HG02642 (cell line): Measurements from ENCODE around the gene ZNF777.
"Not testable (repeated sequence)": the region's sequence is repeated elsewhere in the genome, so short reads cannot be mapped to it uniquely, and the experiment has no call there.

Experiments used
- ATAC-seq: cut with Tn5 transposase; IDR thresholded peaks from one replicate; pipeline ENCODE4 v1.9.1; 2021; ENCODE audit warnings: mild to moderate bottlenecking; ENCODE audit not compliant: unreplicated experiment, poor library complexity

Gene ZNF777

DNA sequence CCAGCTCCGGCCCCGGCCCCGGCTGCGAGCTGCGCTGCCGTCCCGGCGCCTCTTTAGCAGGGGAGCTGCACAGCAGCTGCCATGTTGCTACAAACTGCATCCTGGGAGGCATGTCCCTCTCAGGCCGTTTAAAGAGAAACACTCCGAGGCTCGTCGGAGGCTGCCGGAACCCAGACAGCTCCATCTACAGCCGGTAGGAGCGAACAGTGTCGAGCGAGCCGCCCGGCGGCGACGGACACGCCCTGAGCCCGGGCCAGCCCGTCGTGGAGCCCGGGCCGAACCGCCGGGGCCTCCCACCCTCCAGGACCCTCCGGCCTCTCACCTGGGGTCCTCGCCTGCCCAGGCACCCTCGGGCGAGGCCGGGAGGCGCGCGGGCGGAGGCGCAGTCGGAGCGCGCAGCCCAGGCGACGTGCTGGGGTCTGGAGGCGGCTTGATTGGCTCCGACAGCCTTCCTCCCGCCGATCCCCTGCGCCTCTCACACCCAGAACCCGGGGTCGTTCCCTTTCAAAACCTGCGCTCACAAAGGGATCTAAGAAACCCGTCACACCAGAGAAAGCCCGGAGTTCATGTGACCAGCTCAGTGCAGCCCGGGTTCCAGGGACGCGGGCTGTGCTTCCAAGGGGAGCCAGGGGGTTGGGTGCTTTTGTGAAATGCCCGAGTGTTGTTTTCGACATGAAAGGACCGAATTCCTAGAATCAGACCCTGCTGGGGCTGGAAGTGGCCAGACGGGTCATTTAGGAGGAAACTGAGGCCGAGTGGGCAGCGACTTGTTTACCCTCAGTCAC, at the start of gene ZNF777:
ZNF777 (minus strand) TSS at position 570 of the 785 bp plus-strand sequence. CDS start 5,040 bp downstream, outside the sequence.
- ATAC-seq = peak; percentile 95

DNA sequence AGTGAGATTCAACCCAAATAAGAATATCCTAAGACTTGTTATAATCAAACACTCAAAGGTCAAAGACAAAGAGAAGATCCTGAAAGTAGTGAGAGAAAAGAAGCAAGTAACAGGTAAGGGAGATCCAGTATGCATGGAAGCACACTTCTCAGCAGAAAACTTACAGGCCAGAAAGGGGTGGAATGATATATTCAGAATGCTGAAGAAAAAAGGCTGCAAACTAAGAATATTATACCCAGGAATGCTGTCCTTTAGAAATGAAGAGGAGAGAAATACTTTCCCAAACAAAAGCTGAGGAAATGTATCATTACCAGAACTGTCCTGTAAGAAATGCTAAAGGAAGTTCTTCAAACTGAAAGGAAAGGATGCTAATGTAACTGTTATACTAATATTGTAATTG, 49.4 kb upstream of the ZNF777 start:
- no peak for ATAC-seq

DNA sequence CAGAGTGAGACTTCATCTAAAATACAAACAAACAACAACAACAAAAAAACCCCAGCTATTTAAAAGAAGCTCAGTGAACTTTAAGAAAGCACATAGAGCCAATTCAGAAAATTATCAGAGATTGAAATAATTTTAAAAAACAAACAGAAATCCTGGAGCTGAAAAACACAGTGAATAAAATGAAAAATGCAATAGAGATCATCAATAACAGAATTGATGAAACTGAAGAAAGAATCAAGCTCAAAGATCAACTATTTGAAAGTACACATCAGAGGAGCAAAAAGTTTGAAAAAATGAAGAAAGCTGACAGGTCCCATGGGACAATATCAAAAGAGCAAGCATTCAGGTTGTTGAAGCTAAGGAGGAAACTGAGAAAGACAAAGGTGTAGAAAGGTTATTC, 48.9 kb upstream of the ZNF777 start:
- no peak for ATAC-seq

DNA sequence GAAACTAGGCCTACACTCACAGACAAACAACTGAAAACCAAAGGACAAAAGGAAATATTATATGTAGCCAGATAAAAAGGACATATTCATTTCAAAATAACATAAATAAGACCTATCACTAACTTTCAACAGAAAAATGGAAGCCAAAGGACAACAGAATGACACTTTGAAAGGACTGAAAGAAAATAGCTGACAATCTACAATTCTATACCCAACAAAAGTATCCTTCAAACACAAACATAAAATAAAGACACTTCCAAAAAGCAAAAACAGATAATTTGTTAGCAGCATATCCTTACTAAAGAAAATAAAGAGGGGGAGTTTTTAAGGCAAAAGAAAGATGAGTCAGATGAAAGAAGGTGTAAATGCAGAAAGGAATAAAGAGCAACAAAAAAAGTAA, 44.7 kb upstream of the ZNF777 start:
- no peak for ATAC-seq

DNA sequence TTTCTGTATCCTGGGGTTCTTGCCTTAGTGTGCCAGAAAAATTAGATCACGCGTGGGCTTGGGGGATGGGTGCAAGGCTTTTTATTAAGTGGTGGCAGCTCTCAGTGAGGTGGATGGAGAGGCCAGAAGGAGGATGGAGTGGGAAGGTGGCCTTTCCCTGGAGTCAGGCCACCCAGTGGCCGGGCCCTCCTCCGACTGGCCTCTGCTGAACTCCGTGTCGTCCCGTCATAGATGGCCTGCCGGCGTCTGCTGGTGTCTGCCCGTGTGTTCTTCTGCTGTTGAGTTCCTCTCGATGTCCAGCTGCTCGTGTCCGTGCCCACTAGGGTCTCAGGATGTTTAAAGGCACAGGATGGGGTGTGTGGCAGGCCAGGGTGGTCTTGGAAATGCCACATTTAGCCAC, 40.8 kb upstream of the ZNF777 start:
- no peak for ATAC-seq

DNA sequence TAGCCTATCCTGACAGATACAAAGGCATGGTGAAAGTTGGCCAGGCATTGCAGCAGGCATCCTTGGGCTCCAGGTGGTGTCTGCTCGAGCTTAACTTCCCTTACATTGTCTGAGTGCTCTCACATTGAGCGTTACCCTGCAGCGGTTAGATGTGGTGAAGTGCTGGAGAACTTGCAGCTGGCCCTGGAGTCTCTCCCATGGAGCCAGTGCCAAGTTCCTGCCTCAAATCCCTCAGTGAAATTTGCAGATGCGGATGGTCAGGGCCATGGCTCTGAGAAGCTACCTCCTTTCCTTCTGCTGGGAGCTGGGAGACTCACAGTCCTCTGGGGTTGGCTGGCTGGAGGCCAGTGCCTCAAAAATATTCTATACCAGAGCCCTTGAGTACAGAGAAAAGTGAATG, 40.0 kb upstream of the ZNF777 start:
- ATAC-seq = no peak

DNA sequence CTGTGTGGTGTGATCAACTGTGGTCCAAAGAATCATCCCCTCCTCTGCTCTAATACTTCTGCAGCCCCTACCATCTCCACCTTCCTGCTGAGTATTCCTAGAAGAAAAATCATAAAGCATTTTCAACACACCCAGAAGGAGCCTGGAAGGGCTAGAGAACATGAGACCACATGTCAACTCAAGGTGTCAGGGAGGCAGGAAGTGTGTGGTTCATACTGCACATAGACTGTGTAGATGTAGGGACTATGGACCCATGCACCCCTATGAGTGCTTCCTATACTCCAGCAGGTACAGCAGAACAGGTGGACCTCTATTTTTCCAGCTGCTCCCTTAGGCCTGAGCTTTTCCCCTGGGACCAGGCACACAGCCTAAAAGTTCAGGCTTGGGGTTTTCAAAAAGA, 39.3 kb upstream of the ZNF777 start:
- no peak for ATAC-seq

DNA sequence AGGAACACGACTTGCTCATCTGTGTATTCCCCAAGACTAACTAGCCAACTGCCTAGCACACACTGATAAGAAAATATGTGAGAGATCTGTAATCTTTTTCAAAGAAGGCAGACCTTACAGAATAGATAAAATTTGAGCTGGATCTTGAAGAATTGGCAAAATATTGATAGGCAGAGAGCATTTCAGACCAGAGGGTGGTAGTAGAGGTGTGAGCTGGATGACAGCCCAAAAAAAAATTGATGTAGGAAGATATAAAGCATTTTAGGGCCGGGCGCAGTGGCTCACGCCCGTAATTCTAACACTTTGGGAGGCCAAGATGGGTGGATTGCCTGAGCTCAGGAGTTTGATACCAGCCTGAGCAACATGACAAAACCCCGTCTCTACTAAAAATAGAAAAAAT, 37.9 kb upstream of the ZNF777 start:
- ATAC-seq = no peak

DNA sequence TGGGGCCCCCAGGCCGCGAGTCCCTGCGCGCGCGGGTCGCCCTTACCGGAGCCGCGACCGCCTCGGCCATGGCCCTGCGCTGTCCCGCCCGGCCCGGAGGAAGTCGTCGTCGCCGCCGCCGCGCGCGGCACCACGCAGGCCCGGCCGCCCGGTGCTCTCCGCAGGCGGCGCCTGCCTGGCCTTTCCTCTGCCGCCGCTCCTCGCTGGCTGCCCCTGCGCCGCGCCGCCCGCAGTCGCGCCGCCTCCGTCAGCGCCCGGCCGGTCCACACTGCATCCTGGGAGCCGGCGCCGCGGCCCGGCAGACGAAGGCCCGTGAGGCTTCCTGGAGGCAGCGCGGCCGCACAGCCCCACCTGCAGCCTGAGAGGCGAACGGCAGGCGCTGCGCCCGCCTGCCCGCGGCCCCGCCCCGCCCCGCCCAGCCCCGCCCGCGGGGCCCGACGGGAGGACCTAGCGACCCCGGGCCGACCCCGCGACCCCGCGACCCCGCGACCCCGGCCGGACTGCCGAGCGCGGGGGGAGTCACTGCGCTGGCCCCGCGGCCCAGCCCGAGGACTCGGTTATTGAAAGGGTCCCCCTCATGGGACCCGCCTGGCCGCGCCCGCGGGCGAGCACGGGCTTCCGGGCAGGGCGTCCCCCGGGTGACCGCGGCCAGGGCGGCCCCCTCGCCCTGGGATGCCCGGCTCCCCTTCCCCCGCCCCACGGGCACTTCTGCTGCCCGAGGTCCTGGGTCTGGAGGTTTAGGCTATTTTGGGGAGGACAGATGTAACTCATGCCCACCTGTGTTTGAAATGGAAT, 36.8 kb upstream of the ZNF777 start, which contains the start of gene ZNF746:
ZNF746 (minus strand) TSS at position 343 of the 795 bp plus-strand sequence; CDS start at position 70, 273 bp downstream.
- peak; percentile 95 for ATAC-seq

DNA sequence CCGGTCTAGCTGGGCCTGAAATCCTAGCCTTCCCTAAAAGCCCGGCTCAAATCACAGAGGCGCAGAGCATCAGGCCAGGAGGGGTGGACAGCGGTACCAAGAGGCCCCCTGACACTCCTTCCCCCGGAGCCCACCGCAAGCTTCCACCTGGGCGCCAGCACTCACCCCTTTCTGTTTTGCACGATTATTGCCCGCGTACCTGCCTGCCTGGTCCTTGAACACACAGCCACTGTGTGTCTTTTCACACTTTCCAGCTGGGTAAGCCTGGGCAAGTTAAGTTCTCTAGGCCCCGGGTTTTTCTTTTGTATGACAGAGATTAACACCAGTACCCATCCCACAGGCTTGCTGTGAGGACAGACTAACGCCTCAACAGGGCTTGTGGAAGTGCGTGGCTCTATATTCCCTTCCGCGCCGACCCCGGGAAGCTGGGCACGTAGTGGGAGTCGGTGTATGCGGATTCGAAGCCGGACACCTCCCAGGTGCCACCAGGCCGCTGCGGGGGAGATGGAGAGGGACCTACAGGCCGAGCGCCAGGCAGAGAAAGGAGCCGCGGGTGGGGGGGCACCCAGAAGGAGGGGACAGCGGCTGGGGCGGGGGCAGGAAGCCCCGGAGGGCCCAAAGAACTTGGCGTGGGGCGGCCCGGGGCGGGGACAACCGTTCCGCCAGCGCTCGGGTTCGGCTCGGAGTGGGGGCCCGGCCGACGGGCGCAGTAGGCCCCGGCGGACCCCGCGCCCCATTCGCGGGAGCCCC, 36.0 kb upstream of the ZNF777 start:
- peak; percentile 33 for ATAC-seq

DNA sequence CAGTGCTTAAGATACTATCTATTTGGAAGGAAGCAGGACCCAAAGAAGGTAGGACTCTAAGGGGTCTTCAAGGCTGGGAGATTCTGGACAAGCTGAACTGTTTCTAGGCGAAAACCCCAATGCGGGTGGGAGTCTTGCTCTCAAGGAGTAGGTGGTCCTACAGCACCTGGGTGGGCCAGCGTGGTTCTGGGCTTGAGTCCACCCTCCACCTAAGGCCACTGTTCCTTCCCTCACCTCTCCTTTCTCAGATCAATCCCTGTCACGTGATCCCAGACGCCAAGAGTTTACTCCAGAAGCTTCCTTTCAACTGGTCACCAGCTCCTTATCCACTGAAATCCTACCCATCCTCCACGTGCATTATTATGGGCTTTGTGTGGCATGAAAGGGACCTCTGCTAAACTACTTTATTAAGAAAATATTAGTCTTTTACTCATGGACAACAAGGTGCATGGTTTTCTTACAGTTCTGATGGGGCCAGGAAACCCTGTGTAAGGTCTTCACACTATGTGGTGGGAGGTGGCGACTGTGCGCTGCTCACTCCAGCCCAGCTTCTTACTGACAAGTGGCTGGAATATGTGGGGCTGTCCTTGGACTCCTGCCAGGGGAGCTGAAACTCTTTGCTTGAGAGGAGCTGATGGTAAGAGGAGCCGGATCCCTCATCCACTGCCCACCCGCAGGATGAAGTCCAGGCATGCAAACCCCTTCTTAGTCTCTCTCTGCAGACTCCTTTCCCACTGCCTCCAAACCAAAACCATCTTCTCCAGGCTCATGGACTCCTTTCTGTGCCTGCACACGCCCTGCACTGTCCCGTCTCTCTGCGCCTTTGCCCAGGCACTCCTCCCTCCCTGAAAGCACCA, 35.2 kb upstream of the ZNF777 start:
- ATAC-seq = no peak

DNA sequence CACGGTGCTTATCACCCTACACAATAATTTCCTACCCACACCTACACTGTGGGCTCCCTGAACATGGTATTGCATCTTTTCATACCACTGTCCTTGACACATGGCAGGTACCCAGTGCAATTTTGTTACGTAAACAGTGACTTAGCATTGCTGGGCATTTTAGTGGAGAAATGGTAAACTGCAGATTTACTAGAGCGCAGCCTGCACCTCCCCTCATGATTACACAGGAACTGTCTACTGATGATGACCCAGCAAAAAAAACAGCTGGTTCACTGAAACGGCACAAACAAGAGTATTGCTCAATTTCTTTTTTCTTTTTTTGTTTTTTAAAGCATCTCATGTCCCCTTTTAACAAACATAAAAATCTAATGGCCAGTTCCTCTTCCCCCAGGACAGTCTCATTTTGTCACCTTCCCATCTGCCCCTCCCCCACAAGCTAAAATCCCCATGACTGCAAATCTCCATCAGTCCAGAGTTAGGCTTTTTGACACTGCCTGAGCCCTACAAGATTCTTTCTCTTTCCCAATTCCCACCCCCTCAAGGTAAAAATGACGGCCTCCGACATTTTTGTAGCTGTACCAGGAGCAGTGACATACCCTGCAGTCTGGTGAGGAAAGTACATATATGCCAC, 34.0 kb upstream of the ZNF777 start:
- no peak for ATAC-seq

DNA sequence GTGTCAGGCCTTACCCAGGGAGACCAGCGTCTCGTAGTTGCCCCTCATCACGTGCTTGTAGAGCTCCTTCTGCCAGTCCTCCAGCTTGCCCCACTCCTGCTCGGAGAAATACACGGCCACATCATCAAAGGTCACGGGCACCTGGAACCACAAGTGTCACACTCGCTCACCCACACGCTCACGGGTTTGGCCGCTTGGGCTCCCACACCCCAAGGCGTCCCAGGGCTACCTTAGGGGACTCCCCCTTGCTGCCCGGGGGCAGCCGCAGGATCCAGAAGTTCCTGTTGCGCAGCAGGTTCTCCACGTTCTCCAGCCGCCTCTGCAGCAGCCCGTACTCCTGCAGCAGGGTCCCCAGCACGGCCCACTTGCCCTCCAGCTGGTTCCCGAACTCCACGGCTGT, 33.1 kb upstream of the ZNF777 start:
- not testable (repeated sequence) for ATAC-seq

DNA sequence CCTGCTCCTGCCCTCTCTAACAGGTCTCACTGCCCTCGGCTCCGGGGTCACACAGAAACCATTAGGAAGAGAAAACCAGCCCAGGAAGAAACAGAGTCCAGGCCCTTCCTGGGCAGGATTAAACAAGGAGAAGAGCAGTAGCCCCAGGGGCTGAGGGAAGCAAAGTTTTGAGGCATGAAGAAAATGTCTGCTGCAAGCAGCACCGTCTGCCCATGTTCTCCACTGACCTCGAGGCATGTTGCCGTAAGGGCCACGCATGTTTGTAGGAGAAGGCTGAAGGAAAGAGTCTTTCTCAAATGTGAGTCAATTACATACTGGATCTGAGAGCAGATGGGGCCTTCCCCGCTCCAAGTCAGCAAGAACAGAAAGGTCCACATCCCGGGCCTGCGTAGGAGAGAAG, 32.5 kb upstream of the ZNF777 start:
- no peak for ATAC-seq

DNA sequence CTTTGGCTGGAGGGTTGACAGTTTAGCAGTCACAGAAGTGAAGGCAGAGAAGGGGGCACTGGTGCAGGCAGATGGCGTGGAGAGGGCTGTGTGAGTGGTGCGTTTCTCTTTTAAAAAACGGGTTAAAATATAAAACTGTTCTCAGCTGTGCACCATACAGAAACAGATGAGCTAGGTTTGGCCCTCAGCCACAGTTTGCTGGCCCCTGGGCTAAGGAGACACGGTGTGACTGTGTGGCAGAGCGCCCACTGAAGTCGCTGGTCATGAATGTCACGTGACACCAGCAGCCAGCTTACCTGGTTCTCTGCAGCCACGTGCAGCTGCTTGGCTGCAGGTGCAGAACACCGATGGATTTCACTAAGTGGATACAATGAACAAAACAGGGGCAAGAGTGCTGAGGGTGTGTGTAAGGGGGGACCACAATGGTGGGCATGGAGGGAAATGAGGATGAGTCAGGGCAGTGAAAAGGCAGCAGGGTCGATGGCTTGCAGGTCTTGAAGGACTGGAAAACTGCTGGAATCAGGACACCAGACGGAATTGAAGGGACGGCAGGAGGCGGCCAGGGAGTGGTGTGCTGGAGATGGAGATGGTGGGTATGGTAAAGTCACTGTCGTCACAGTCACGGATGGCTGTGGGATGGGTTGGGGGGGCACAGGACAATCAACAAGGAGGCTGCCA, 29.4 kb upstream of the ZNF777 start:
- no peak for ATAC-seq

DNA sequence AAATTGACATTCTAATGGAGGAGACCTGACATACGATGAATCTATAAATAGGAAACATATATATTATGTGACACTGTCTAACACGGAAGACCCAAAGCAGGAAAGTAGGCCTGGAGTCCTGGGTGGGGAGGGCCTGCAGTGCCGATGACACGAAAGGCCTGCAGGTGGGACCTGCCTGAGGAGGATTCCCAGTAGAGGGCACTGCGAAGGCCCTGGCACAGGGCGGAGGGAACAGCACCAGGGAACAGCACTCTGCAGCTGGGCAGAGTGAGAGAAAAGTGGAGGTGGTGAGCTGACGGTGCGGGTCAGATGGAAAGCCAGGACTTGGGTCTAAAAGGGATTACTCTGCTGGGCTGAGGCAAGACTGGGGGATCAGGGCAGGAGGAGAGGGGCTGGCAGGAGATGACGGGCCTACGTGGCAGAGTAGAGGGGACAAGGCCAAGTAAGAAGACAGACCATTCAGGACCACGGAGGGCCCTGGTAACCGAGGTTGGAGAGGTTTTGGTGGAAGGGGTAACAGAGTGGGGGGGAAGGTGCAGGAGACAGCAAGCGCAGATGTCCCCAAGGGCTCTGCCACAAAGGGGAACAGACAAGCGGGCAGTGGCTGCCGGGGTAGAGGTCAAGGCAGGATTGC, 28.6 kb upstream of the ZNF777 start:
- no peak for ATAC-seq

DNA sequence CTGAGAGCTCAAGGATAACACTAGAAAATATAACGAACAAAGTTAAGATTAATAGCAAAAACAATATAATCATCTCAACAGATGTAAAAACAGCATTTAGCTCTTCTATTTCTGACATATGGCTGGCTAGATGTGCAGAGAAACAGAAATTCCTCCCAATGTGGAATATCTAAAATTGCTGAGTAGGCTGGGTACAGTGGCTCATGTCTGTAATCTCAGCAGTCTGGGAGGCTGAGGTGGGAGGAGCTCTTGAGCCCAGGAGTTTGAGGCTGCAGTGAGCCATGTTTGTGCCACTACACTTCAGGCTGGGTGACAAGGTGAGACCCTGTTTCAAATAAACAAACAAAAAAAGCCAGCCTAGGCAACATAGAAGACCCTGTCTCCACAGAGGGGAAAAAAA, 18.7 kb upstream of the ZNF777 start:
- ATAC-seq = no peak

DNA sequence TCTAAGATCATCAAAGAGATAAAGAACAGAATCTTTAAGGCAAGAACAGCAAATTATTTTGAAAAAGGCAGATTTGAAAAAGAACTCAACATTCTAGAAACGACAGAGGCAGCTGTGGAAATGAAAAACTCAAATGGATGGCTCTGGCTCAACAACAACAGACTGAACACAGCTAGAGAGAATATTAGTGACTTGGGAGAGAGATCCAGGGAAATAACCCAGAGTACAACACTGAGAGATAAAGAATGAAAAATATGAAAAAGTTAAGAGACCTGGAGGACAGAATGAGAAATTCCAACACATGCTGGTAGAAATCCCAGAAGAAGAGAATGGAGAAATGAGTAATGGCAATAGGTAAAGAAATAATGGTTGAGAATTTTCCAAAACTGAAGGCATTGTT, 17.9 kb upstream of the ZNF777 start:
- no peak for ATAC-seq
